Breast epithelium (tissue), 4 donors: ENCODE data around the gene RNF167. TPM values are rescaled to one million over a fixed set of nuclear protein-coding genes. Genes with fewer than 3 reads are reported as not detected.

ENCODE experiments used
- DNase-seq, 2 donors: peaks; one replicate each; pipeline ENCODE4 v3.0.0-alpha.2; 2019; ENCODE audit warnings: low spot score in 2 of 2
- H3K27ac ChIP-seq, 2 donors: fragments of 200-600 bp; sonication (generic) in 1 of 2; one replicate each; pipeline ENCODE4 v1.5.1; 2016 to 2019; ENCODE audit warnings: mild to moderate bottlenecking in 1 of 2
- H3K27me3 ChIP-seq, 2 donors: fragments of 200-600 bp; sonication (generic) in 1 of 2; one replicate each; pipeline versions ENCODE4 v1.5.1 to v1.6.0; 2017 to 2019; ENCODE audit warnings: control low read depth in 1 of 2, mild to moderate bottlenecking in 1 of 2
- H3K36me3 ChIP-seq: fragments of 200-600 bp; one replicate; pipeline ENCODE4 v1.5.1; 2019
- H3K4me1 ChIP-seq, 2 donors: fragments of 200-600 bp; sonication (generic); one replicate each; pipeline ENCODE4 v1.5.1; 2016 to 2019; ENCODE audit warnings: control low read depth in 1 of 2
- H3K4me3 ChIP-seq, 3 donors: fragments of 200-600 bp; sonication (generic); 1 replicate in 2 of 3; 2 replicates in 1 of 3; pipeline ENCODE4 v1.5.1; 2016 to 2019; ENCODE audit warnings: mild to moderate bottlenecking in 3 of 3, moderate library complexity in 2 of 3
- H3K9me3 ChIP-seq, 2 donors: fragments of 200-600 bp; sonication (generic) in 1 of 2; one replicate each; pipeline ENCODE4 v1.5.1; 2016 to 2019; ENCODE audit warnings: control low read depth in 1 of 2
- CTCF ChIP-seq, 3 donors: fragments of 450-650 bp; IDR thresholded peaks; one replicate each; pipeline ENCODE4 v1.5.1; 2016 to 2017; ENCODE audit warnings: antibody characterized with exemption in 3 of 3, mild to moderate bottlenecking in 3 of 3, moderate library complexity in 3 of 3
- POLR2A ChIP-seq: fragments of 450-650 bp; IDR thresholded peaks from one replicate; pipeline ENCODE4 v1.6.1; 2016; ENCODE audit warnings: antibody characterized with exemption, mild to moderate bottlenecking, moderate library complexity
- POLR2AphosphoS5 ChIP-seq, 3 donors: sonication (generic); formaldehyde crosslinking; IDR thresholded peaks; one replicate each; pipeline ENCODE4 v1.6.1; 2017; ENCODE audit warnings: antibody characterized with exemption in 3 of 3
- intact Hi-C: fragments of 100-400 bp; cut with DNase I; formaldehyde crosslinking; loops from one replicate; pipeline ENCODE4 v1.15.1; 2023; ENCODE audit warnings: low total_unique reads
- total RNA-seq, 3 donors: library from RNA; depleted of rRNA; stranded (reverse); fragments of >200 nt; gene quantifications; one replicate each; pipeline ENCODE4 v1.1.0, GENCODE V29; 2016

Gene RNF167
- total RNA-seq, 3 donors from 2014 or later = 38.3 to 49.0 (median 38.7) TPM

DNA sequence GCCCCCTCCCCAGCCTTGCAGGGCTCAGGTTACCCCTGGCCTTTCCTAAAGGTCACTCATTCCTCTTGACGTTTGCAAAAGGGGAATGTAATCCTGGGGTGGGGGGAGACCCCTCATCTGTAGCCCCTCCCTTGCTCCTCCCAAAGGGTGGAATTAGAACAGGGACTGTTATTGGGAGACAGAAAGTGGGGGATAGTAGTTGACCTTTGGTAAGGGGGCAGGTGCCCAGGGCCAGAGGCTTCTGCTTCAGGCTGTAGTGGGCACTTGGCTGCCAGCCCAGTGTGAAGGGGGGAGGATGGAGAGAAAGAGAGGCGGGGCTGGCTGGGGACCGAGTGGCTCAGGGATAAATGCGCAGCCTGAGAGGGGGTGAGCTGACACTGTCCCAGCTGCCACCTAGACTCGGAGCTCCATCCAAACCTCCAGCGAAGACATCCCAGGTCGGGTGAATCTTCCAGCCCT lies 10.7 kb downstream of the RNF167 start, which contains the start of gene ENO3:
Gene ENO3, plus strand, starts transcription at position 374 of the 459 bp plus-strand sequence. CDS start 711 bp downstream, outside the sequence.
- H3K4me3 ChIP-seq = peak within 1 kb of the TSS; percentile 98 to 100 (median 99)
- TF ChIP-seq POLR2A = no peak
- no peak for TF ChIP-seq POLR2AphosphoS5 (IDR thresholded peaks at IDR 0.05)
- TF ChIP-seq CTCF (IDR thresholded peaks at IDR 0.05) = no peak
- intact Hi-C loops = no loop called here
- DNase-seq = no peak
- no peaks in the 10 kb centered on the region for H3K9me3 ChIP-seq
- peak within 1 kb of the TSS; percentile 97 to 99 for H3K27ac ChIP-seq
- no peaks in the 10 kb centered on the region for H3K36me3 ChIP-seq
- peaks cover 5 to 16% of the 10 kb centered on the region in 2 donors for H3K4me1 ChIP-seq
- no peaks in the 10 kb centered on the region for H3K27me3 ChIP-seq

- no peak overlapping the region for H3K4me3 ChIP-seq
- no peak for TF ChIP-seq POLR2AphosphoS5 (IDR thresholded peaks at IDR 0.05)
- TF ChIP-seq CTCF (IDR thresholded peaks at IDR 0.05) = no peak
- TF ChIP-seq POLR2A = no peak
- no peak overlapping the region for H3K27ac ChIP-seq
- DNase-seq = no peak
- peaks cover 0 to 9% of the 10 kb centered on the region in 2 donors for H3K4me1 ChIP-seq
- no peaks in the 10 kb centered on the region for H3K9me3 ChIP-seq
- intact Hi-C loops = no loop called here
- no peaks in the 10 kb centered on the region for H3K27me3 ChIP-seq
- H3K36me3 ChIP-seq = no peaks in the 10 kb centered on the region
Observed at GRCh38 chr17:4951486-4951885, 11.4 kb downstream of the RNF167 start.

DNA sequence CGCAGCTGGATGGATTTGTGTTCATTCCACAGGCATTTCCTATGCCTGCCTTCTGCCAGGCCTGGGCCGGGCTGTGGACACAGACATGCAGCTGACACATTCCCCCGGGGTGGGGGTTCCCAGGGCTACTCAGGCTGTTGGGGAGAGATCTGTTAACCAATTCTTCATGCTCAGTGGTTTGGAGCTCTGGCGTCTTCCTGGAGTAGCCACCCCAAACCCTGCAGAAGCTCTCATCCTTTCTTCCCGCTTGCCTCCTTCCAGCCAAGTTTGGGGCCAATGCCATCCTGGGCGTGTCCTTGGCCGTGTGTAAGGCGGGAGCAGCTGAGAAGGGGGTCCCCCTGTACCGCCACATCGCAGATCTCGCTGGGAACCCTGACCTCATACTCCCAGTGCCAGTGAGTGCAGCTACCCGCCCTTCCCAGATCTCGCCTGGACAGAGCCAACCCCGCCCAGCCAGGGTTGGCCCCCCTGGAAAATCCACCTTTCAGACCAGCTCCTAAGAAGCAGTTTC lies 13.4 kb downstream of the RNF167 start:
- Histone ChIP-seq H3K9me3 (no peaks in the 10 kb centered on the region), H3K4me1 (peaks cover 0 to 6% of the 10 kb centered on the region in 2 donors), H3K27me3 (no peaks in the 10 kb centered on the region), H3K36me3 (no peaks in the 10 kb centered on the region), H3K4me3 (no peak overlapping the region), H3K27ac (no peak overlapping the region)
- DNase-seq = no peak
- TF ChIP-seq POLR2AphosphoS5 (IDR thresholded peaks at IDR 0.05) (no peak), CTCF (IDR thresholded peaks at IDR 0.05) (no peak), POLR2A (no peak)
- intact Hi-C loops = no loop called here

DNA sequence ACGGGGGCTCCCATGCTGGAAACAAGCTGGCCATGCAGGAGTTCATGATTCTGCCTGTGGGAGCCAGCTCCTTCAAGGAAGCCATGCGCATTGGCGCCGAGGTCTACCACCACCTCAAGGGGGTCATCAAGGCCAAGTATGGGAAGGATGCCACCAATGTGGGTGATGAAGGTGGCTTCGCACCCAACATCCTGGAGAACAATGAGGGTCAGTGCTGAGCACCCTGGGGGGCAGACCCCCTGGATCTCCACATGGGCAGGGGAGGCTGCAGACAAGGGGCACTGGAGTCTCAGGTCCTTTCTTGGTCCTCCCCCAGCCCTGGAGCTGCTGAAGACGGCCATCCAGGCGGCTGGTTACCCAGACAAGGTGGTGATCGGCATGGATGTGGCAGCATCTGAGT lies 15.0 kb downstream of the RNF167 start:
- no peak for DNase-seq
- H3K4me3 ChIP-seq = no peak overlapping the region
- H3K27ac ChIP-seq = no peak overlapping the region
- peaks cover 8% of the 10 kb centered on the region for H3K36me3 ChIP-seq
- no peak for TF ChIP-seq POLR2AphosphoS5 (IDR thresholded peaks at IDR 0.05)
- TF ChIP-seq POLR2A = no peak
- no peak for TF ChIP-seq CTCF (IDR thresholded peaks at IDR 0.05)
- no peaks in the 10 kb centered on the region for H3K27me3 ChIP-seq
- peaks cover 0 to 6% of the 10 kb centered on the region in 2 donors for H3K4me1 ChIP-seq
- intact Hi-C loops = no loop called here
- no peaks in the 10 kb centered on the region for H3K9me3 ChIP-seq

GRCh38 chr17:4956493-4957061 lies 16.5 kb downstream of the RNF167 start:
- Histone ChIP-seq H3K4me3 (no peak overlapping the region), H3K27ac (no peak overlapping the region), H3K9me3 (no peaks in the 10 kb centered on the region), H3K36me3 (peaks cover 10% of the 10 kb centered on the region), H3K27me3 (no peaks in the 10 kb centered on the region), H3K4me1 (no peaks in the 10 kb centered on the region)
- no peak for TF ChIP-seq POLR2AphosphoS5 (IDR thresholded peaks at IDR 0.05)
- no peak for TF ChIP-seq CTCF (IDR thresholded peaks at IDR 0.05)
- no peak for TF ChIP-seq POLR2A
- intact Hi-C loops = no loop called here
- no peak for DNase-seq
